Measurements from ENCODE around the gene IL1F10.

Gene IL1F10

DNA sequence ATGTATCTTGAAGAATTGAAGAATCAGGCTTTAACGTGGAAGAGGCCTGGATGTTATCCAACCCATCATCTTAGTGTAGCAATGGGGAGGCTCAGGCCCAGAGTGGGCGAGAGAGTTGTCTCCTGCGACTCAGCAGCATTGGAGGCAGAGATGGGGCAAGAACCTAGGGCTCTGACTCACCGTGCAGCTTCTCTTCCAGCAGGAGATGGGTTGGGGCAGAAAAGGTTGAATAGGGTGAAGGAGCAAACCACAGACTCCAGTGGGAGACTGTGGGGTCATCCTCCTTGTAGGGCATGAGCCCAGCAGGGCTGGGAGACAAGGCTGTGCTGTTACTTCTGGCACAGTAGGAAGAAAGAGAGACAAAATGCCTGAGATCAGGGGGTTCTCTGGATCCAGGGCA is 7.4 kb upstream of the IL1F10 start:
- no peak for DNase-seq

GRCh38 chr2:113060796-113061195 is 7.0 kb upstream of the IL1F10 start:
- no peak for DNase-seq

DNA sequence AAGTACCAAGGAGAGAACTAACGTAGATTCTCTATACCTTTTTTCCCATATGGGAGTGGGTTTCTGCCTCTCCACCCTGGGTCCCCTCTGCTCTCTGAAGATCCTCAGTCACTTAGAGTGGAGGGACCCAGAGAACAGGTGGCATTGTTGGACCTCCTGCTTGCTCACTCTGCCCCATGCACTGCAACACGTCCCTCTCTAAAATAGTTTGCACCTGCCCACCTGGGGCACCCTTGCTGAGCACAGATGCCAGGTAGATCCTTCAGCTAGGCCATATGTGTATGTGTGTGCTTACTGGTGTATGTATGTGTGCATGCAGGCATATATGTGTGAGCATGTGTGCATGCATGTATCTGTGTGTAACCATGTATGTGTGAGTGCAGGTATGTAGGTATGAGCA is 6.5 kb upstream of the IL1F10 start:
- no peak for DNase-seq

- DNase-seq, result no peak
Observed at GRCh38 chr2:113061896-113062770, 5.6 kb upstream of the IL1F10 start.

GRCh38 chr2:113064281-113064680 is 3.5 kb upstream of the IL1F10 start:
- no peak for DNase-seq

- DNase-seq, result no peak
Observed at GRCh38 chr2:113064898-113065297, 2.9 kb upstream of the IL1F10 start.

DNA sequence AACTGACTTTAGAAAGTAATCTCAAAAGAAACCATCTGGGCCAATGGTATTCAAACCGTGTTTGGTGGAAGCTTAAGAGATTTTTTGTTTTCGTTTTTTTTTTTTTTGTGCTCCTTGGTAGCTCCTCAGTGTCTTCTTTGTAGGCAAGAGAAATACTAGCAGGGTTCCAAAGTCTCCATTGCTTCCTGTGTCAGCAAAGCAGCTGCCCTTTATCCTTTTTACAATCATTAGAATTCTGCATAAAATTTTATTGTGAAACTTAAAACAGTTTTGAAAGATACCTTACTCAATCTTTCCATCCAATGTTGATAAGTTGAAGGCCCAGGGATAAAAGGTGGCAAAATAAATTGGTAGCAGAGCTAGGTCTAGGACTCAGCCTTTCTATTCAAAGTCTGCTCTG is 479 bp downstream of the IL1F10 start:
- no peak for DNase-seq

GRCh38 chr2:113068706-113069485 is 1.1 kb downstream of the IL1F10 start:
- no peak for DNase-seq

GRCh38 chr2:113069676-113070605 is 2.2 kb downstream of the IL1F10 start:
- no peak for DNase-seq

GRCh38 chr2:113070606-113070975 is 2.8 kb downstream of the IL1F10 start:
- no peak for DNase-seq

DNA sequence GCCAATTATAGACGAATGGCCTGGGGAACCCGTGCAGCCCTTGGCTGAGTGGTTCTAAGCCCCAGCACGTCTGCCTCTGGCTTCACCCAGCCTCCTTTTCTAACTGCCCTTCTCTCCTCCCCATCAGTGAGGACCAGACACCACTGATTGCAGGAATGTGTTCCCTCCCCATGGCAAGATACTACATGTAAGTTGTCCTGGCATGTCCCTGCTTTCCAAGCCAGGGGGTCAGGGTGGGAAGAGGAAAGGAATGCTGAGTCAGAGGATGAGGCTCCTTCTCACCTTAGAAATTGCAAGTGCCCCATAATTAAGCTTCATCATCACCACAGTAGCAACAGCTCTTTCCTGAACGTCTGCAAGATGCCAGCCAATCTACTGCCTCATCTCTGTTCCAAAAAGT is 4.8 kb downstream of the IL1F10 start:
- DNase-seq, result no peak

- DNase-seq, result no peak
Observed at GRCh38 chr2:113073325-113073834, 5.6 kb downstream of the IL1F10 start.

GRCh38 chr2:113075030-113075429 is 7.3 kb downstream of the IL1F10 start:
- peak; percentile 14 for DNase-seq

- DNase-seq, result no peak
Observed at GRCh38 chr2:113075600-113075999, 7.8 kb downstream of the IL1F10 start.

GRCh38 chr2:113076954-113077669 is 9.3 kb downstream of the IL1F10 start:
- DNase-seq, result no peak

GRCh38 chr2:113077921-113078320 is 10.2 kb downstream of the IL1F10 start:
- DNase-seq, result no peak

DNA sequence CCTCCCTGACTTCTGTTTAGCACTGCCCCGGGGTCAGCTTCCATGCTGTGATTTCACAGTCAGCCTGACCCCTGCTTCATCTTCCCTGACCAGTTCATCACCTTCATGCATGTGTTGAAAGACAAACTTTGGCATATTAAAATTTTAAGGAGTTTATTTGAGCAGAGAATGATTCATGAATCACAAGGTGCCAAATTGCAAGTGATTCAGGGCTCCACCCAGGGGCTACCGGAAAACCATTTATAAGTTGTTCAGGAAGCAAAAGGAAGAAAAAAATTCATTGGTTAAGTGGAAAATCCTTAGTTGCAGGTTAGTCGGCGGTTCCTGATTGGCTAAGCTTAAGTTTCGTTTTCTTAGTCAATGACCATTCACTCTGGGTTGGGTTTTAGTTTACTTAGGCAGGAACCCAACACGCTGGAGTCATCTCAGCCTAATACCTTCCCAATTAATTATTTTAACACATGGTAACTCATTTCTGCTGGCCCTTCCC is 10.6 kb downstream of the IL1F10 start:
- DNase-seq, result no peak

GRCh38 chr2:113079131-113079530 is 11.4 kb downstream of the IL1F10 start:
- DNase-seq, result no peak

GRCh38 chr2:113080134-113080533 is 12.4 kb downstream of the IL1F10 start:
- DNase-seq, result peak; percentile 21

DNA sequence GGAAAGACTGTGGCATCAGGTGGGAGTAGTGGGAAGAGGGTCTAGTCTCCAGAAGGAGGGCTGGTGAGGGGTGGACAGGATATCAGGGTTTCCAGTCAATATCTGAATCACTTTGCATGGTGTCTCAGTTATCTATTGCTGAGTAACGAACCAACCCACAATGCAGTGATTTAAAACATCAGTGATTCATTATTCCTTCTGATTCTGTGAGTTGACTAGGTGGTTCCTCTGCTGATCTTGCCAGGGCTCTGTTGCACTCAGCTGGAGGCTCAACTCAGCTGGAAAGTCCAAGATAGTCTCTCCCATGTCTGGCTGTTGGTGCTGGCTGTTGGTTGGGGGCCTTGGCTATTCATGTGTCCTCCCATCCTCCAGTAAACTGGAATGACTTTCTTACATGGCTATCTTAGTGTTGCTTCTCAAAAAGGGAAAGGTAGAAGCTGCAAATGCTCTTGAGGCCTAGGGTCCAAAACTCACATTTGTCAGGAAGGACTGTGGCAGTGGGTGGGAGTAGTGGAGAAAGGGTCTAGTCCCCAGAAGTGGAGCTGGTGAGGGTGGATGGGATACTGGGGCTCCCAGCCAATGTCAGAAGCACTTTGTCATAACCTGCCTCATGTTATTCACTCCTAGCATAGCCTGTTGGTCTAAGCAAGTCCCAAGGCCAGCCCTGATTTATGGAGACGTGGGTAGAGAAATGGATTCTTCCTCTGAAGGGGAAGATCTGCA is 13.9 kb downstream of the IL1F10 start:
- no peak for DNase-seq

GRCh38 chr2:113083296-113083695 is 15.5 kb downstream of the IL1F10 start:
- no peak for DNase-seq

Data from activated gamma-delta T cell treated with Interleukin-2 at 50 U/mL for 16 hours (primary cell).